Stimulated activated CD8-positive, alpha-beta memory T cell treated with anti-CD3 and anti-CD28 coated beads, Interleukin-7, amount 100 ng/mL, for 48 hours (primary cell): ENCODE measurements around the gene NINJ1.

Experiments used
- DNase-seq, 2 donors: peaks; one replicate each; pipeline ENCODE4 v3.0.0-alpha.2; 2020; ENCODE audit warnings: low read depth in 1 of 2; ENCODE audit errors: extremely low read depth in 1 of 2

The NINJ1 gene

DNA sequence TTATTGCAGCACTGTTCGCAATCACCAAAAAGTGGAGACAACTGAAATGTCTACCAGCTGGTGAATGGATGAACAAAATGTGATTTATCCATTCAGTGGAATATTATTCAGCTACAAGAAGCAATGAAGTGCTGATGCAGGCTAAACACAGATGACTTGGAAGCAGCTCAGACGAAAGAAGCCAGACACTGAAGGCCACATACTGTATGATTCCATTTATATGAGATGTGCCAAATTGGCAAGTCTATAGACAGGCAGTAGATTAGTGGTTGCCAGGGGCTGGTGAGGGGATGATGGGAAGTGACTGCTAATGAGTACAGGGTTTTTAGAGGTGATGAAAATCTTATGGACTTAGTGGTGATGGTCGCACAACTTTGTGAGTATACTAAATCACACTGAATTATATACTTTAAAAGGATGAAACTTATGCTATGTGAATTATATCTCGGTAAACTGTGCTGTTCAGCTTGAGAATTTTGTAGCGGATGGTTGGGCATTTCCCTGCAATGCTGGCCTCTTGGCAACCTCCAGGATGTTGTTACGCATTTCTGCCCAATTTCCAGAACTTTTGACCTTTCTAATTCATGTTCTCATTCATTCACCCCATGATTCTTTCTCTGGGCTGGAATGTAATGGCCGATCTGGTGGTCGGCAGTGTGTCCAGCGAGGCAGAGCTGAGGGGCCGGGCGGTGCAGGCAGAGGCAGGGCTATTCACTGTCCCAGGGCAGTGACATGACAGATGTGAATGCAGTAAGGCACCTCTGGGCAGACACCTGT is 27.9 kb upstream of the NINJ1 start:
- no peak for DNase-seq

DNA sequence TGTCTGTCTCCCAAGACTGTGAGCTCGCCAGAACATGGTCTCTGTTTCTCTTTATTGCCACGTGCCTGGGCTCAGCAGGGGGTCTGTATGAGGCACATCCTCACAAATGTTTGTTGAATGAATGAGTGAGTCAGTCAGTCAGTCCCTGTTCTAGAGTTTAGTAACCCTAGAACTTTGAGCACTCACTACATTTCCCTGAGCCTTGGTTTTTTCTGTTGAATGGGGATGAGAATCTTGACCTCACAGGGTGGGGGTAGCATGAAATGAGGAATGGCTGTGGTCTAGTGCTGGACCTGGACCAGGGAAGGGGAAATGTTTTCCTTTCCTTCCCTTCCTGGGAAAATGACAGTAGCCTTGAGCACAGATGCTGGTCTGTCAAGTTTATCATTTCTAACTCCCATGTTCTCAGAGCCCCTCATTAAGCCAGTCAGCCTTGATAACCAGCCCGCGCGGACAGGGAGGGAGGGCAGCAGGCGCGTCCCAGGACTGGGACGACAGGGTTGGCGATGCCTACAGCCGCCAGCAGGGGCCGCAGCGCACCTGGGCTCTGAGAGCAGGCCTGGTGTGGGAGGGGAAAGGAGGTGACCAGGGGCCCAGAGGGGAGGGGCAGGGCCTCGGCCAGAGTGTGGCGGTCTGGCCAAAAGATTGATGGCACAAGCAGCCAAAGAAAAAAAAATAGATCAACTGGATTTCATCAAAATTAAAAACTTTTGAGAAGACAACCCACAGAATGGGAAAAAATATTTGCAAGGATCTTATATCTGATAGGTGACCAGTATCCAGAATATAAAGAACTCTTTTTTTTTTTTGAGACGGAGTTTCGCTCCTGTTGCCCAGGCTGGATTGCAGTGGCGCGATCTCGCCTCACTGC is 25.8 kb upstream of the NINJ1 start:
- peak; percentile 53 to 65 for DNase-seq

DNA sequence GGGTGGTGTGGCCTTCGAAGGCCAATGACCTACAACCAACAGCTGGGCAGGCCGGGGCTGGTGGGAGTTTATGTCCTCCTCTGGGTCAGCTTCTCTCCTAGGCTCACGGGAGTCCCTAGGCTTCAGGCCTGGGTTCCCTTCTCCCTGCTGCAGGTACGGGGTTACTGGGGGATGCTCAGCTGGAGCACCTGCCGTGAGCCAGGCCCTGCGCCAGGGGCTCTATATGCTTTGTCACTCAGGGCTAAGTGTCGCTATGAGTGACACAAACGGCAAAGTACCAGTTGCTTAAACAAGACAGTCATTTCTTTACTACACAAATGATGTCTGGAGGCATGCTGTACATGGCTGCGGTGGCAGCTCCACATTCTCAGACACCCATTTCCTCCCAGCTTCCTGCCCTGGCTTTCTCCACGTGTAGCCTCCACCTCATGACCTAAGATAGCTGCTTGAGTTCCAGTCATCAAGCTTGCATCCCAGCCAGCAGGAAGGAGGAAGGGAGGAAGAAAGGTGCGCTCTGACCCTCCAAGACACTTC is 22.5 kb upstream of the NINJ1 start:
- peak in 1 of 2 donors; percentile 67 for DNase-seq

DNA sequence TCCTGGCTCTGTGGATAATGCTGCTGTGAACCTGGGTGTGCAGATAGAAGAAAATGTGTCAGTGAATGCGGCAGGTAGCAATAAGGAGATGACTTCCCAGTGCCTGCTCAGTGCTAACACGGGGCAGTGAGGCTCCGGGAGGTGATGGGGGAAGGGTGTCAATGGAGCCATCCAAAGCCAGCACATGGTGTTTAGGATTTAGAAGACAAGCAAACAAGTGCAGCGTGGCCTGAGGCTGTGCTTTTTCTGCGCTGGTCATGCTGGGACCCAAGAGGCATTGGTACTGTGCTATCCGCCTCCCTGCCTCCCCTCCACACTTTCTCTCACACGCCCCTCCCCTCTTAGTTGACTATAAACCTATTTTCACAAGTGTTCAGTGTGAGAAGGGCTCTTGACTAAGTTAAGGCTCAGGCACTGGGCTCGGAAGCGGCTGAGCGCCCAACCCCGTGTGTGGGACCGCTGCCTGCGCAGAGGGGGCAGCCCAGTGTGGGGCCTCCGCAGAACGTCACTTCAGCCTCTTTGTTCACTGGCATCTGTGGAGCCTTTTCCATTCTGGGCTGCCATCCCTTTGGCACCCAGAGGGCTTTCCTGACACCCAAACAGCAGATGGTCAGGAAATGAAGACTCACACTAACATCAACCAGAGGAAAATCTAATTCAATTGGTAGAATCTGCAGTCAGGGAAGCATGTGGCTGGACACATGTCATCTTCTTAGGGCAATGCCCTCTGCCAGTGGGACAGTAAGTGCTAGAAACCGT is 21.8 kb upstream of the NINJ1 start:
- DNase-seq = no peak

DNA sequence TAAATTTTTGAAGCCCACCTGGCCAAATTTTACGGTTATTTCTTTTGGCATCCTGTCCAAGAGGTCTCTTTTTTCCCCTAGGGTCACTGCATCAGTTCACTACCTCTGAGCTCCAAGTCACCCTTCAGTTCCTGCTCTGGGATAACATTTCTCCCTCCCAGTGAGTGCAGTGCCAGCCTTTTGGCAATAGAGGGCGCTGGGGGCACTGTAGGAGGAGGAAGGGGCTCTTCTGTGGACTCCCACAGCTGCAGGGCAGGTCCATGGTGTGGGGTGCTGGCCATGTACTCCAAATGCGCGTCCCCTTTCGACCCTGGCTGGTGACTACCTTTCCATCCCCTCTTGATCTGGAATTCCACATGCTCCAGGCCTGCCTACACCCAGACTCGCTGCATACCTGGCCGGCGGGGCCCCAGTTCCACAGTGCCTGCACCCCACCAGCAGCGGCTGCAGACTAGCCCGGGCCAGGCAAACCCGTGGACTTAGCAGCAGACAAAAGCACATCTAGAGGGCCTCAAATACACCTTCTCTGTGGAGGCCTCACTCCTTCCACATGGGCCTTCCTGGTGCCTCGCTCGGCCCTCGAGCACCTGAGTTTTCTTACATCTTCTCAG is 20.3 kb upstream of the NINJ1 start:
- peak in 1 of 2 donors; percentile 31 for DNase-seq

DNA sequence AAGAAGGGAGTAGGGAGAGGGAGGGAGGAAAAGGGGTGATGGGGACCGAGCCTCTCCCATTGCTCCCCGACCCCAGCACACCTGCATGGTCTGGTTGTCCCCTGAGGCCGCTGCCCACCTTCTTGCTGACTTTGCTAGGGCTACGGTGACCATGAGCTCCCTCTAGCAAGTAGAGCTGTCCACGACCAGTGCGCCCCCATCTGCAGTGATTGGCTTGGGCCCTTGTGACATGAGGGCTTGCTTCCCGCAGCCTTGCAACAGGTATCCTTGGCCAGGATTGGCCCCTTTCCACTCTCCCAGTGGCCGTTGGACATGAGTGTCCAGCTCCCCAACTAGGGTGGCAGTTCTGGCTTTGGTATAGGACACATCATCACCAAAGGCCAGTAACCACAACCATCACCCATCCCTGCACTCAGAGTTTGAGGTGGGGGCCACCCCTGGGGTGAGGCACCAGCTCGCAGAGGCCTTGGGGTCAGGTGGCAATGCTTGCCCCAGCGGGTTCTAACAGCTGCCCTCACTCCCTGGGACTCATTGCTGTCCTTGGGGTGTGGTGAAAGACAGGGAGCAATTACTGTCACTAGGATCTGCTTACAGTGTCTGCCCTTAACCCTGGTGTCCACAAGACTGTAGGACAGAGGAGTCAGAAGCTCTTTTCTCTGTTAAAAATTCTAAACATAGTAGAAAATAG is 17.2 kb upstream of the NINJ1 start:
- no peak for DNase-seq

DNA sequence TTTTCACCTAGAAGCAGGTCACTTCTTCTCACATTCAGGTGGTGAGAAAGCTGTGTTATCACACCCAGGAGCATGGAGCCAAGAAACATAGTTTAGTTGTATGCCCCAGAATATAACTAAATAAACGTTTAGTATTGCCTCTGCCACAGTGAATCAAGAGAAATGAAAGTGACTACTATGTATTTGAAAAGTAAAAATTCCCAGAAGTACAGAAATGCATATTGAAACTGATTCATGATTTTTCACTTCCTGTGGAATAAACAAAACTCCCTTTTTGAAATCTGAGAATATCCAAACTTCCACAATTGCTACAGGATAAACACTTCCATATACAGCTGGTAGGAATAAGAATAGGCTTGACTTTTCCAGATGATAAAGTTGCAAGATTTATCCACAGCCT is 15.3 kb upstream of the NINJ1 start:
- DNase-seq = no peak

DNA sequence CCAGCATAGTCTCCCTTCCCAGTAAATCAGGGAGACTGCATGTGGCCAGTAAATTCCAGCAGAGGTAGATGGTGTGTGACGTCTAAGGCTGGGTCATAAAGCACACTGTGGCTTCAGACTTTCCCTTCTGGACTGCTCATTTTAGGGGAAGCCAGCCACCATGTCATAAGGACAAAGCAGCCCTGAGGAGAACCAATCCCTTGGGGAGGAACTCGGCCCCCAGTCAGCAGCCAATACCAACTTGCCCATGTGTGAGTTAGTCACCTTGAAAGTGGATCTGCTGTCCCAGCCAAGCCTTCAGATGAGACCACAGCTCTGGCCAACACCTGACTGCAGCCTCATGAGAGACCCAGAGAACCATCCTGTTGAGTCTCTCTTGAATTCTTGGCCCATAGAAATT is 14.7 kb upstream of the NINJ1 start:
- DNase-seq = no peak

DNA sequence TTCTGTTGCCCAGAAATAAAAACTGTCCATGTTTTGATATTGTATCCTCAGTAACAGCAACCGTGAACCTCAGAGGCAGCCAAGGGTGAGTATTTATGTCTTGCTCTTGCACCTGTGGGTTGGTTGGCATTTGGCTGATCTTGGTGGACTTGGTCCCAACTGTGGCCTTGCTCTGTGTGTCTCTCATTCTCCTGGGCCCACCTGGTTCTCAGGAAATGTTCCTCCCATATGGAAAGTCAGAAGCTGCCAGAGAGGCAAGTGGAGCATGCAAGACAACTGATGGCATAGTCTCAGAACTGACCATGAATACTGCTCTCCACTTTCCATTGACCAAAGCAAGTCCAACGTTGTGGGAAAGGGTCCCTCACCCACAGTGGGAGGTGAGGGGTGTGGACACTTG is 13.6 kb upstream of the NINJ1 start:
- DNase-seq = no peak

DNA sequence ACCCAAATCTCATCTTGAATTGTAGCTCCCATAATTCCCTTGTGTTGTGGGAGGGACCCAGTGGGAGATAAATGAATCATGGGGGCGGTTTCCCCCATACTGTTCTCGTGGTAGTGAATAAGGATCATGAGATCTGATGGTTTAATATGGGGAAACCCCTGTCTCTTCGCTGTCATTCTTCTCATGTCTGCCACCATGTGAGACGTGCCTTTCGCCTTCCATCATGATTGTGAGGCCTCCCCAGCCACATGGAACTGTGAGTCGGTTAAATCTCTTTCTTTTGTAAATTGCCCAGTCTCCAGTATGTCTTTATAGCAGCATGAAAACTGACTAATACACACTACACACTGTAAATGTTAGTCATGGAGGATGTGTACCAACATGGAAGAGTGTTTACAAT is 12.6 kb upstream of the NINJ1 start:
- peak in 1 of 2 donors; percentile 55 for DNase-seq

DNA sequence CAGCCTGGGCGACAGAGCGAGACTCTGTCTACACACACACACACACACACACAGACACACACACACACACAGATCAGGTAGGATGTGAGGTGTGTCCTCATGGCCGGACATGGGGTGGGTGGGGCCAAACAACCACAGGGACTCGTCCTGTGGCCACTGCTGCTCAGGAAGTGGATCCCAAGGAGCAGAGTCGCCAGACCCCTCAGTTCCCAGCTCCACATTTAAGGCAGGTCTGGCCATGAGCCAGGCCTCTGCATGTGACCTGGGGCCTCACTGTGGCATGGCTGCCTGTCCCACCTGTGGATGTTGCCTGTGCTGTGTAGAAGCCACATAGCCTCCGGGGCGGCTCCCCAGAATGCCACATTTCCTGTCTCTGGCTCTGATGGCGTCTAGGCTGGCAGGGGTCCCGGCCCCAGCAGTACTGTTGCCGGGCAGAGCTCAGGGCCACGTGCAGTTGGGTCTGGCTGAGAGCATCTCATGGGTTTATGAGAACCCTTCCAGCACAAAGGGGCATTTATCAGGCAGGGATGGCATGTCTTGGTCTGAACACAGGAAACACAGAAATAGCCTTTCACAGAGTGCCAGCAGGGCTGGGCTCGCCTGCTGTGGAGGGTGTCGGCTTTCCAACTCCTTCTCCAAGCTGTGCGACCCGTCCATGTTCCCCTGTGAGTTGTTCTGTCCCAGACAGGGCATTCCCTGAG is 9.9 kb upstream of the NINJ1 start:
- peak in 1 of 2 donors; percentile 27 for DNase-seq

DNA sequence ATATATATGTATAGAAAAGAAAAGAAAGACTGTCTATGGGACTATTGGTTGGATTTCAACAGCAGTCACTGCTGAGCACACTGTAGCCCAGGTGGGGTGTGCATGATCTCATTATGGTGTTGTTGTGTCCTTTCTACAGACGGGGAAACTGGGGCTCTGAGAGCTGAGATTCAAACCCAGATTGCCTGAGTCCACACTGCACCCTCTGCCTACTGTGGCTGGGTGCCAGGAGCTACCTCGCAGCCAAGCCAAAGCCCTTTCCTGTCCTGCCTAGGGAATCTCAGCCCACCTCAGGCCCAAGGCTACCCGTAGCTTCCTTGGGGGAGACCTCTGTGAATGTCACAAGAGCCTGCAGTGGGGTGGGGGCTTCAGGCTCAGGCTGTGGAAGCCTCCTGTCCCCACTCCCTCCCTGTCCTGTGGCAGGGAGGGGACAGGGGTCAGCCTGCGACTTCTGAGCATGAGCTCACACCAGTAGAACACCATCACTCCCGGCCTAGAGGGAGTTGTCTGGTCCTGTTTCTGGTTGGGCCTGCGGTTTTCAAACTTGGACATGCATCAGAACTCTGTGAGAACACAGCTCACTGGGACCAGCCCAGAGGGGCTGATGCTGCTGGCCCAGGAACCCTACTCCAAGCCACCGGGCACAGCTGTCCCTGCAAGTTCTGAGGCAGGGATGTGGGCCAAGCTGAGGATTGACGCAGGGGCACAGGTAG is 7.9 kb upstream of the NINJ1 start:
- no peak for DNase-seq

DNA sequence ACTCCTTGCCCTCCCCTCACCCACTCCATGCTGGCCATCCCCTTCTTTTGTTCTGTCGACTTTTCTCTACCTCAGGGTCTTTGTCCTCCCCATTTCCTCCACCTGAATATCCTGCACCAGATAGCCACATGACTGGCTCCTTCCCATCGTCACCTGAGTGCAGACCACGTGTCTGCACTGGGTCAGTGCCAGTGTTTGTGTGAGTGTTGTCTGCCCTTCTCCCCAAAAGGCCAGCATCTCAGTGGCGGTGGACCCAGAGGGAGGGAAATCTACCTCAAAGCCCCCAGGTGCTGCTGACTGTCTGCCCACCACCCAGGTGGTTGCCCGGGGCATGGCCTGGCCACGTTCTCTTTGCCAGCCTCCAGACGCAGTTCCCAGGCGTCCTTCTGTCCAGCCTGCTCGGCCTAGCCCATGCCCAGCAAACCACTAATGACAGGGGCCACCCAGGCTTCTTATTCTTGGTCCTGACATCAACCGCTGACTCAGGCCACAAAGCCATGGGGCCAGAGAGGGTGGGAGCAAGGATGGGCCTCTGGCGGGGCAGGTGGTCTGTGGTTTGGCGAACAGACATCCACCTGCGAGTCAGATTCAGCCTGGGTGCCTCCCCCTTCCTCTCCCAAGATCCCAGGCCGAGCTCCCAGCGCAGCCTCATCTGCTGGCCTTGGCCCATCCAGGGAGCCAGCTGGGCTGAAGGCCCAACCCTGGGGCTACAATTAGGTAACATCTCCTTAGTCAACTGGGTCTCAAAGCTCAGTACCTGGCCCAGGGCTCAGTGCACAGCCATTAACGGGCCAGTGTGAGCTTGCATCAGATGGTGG is 5.5 kb upstream of the NINJ1 start:
- DNase-seq = no peak

DNA sequence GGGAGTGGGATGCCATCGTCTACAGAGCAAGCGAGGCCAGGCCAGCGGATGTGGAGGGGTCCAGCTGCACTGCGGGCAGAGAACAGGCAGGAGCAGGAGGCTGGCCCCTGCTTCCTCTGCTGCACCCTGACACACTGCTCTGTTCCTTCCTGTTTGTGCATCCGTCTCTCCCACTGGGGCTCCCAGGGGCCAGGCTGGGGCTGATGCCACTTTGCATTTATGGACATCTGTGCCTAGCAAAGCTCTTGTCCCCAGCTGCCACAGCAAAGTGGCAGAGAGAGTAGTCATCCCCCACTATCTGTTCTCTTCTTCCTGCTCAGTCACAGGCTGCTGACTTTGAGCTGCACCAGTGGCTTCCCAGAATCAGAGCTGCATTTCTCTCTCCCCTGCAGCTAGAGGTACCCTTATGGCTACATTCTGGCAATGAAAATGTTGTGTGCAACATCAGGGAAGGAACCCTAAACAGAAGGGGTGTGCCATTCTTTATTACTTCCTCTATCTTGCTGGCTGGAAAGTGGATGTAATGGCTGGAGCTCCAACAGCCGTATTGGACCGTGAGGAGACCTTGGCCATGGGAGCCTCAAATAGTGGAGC is 4.2 kb upstream of the NINJ1 start:
- no peak for DNase-seq

DNA sequence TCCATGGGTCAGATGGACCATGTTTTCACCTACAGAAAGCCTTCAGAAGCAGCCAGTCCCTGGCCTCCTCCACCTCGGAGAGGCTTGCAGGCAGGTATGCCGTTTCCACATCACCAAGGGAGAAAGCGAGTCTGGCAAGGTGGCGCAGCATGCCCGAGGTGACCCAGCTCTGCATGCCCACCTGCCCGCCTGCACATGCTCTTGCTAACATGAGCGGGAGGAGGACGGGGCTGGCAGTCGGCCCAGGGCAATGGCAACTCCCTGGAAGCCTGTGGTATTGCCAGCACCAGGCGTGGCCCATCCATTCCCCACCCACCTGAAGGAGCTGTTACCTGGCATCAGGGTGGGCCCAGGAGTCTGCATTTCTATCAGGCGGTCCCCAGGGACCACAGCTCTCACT is 3.3 kb upstream of the NINJ1 start:
- DNase-seq = no peak

DNA sequence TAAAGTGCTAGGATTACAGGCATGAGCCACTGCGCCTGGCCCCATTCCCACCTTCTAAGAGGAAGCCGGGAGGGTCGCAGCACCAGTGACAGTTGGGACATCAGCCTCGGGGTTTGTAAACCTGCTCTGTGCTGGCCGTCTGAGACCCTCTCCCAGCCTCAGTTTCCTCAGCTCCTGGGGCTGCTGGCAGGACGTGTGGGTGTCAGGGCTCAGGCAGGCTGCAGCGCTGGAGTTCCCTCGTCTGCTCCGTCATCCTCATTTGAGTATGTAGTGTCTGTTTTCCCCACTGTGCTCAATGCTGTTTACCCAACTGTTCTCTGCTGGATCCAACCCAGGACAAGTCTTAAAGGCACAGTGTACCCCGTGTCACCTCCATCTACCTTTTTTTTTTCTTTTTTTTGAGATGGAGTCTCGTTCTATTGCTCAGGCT is 2.0 kb upstream of the NINJ1 start:
- no peak for DNase-seq

DNA sequence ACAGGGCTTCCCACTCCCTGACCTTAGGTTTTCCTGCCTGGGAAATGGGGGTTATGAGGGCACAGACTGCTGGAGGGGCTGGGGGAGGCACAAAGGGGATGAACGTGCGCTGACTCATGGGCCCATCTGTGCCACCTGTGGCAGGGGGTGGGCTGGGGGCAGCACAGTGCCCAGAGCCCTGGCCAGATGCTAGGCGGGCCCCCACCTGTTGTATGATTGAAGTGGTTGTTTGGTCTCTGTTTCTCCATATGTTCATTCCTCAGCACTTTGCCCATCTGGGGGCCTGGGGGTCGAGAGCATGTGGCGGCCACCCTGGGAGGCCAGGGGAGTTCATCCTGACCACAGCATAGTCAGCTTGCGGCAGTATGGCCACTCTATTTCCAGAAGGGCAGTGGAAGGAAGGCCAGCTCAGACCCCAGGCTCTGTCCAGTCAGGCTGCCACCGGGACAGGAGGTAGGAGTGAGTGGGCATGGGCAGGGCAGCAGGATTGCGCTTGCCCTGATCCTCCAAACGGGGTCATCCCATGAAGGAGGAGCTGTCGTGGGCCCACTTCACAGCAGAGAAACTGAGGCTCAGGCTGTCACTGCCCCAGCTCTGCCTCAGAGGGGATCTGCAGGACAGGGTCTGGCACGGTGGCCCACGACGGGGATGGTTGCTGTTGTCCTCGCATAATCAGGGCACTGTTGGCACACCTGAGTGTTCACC is 841 bp upstream of the NINJ1 start:
- DNase-seq = no peak
